Activated naive CD4-positive, alpha-beta T cell treated with anti-CD3 and anti-CD28 coated beads, Interleukin-2, amount 50 U/mL, for 16 hours (primary cell): ENCODE results near the gene SLC12A4.
"Not testable (repeated sequence)": the region's sequence is repeated elsewhere in the genome, so short reads cannot be mapped to it uniquely, and the experiment has no call there.

Experiments used
- DNase-seq: peaks from one replicate; pipeline ENCODE4 v3.0.0-alpha.2; 2020

The SLC12A4 gene

GRCh38 chr16:67968400-67969253 lies at the start of gene SLC12A4:
TSS of gene SLC12A4 (minus strand) at chr16:67968637. CDS start at chr16:67968553, 84 bp downstream.
- DNase-seq = peak; percentile 89

- no peak for DNase-seq
Measured at GRCh38 chr16:68015681-68016080, 47.2 kb upstream of the SLC12A4 start, which contains the start of gene DPEP2NB. TSS of gene DPEP2NB (minus strand) at chr16:68015911. CDS start at chr16:68015770, 141 bp downstream.

GRCh38 chr16:68013440-68013839 lies 45.0 kb upstream of the SLC12A4 start:
- no peak for DNase-seq

- DNase-seq = not testable (repeated sequence)
Measured at GRCh38 chr16:68009872-68010271, 41.4 kb upstream of the SLC12A4 start.

- no peak for DNase-seq
Measured at GRCh38 chr16:68009157-68009735, 40.8 kb upstream of the SLC12A4 start.

- no peak for DNase-seq
Measured at GRCh38 chr16:68005786-68006286, 37.4 kb upstream of the SLC12A4 start.

GRCh38 chr16:68005211-68005610 lies 36.8 kb upstream of the SLC12A4 start:
- no peak for DNase-seq

- no peak for DNase-seq
Measured at GRCh38 chr16:68003031-68003430, 34.6 kb upstream of the SLC12A4 start.

- no peak for DNase-seq
Measured at GRCh38 chr16:68000450-68000849, 32.0 kb upstream of the SLC12A4 start.

GRCh38 chr16:67999985-68000384 lies 31.5 kb upstream of the SLC12A4 start:
- DNase-seq = no peak

GRCh38 chr16:67998779-67999688 lies 30.6 kb upstream of the SLC12A4 start, which contains the start of gene DPEP2:
TSS of gene DPEP2 (minus strand) at chr16:67999484. CDS start at chr16:67993212, 6,272 bp downstream.
- DNase-seq = peak; percentile 36

- not testable (repeated sequence) for DNase-seq
Measured at GRCh38 chr16:67998231-67998778, 29.9 kb upstream of the SLC12A4 start.

- no peak for DNase-seq
Measured at GRCh38 chr16:67996666-67997065, 28.2 kb upstream of the SLC12A4 start.

- DNase-seq = peak; percentile 35
Measured at GRCh38 chr16:67995423-67995822, 27.0 kb upstream of the SLC12A4 start.

- DNase-seq = not testable (repeated sequence)
Measured at GRCh38 chr16:67994040-67994408, 25.6 kb upstream of the SLC12A4 start.

- peak; percentile 83 for DNase-seq
Measured at GRCh38 chr16:67993207-67994039, 25.0 kb upstream of the SLC12A4 start.

- no peak for DNase-seq
Measured at GRCh38 chr16:67992661-67993206, 24.3 kb upstream of the SLC12A4 start.

GRCh38 chr16:67990018-67990386 lies 21.6 kb upstream of the SLC12A4 start:
- DNase-seq = no peak

GRCh38 chr16:67989322-67990017 lies 21.0 kb upstream of the SLC12A4 start:
- no peak for DNase-seq

- DNase-seq = no peak
Measured at GRCh38 chr16:67988675-67989074, 20.2 kb upstream of the SLC12A4 start.
